Measurements from ENCODE around the gene PIK3CD. TPM values are rescaled to one million over a fixed set of nuclear protein-coding genes. Genes with fewer than 3 reads are reported as not detected.
"Not testable (repeated sequence)": the region's sequence is repeated elsewhere in the genome, so short reads cannot be mapped to it uniquely, and the experiment has no call there.

PIK3CD gene
- total and polyA plus RNA-seq, 11 donors = 1.9 to 18.8 (median 4.0) TPM

GRCh38 chr1:9746211-9746610 is 94.7 kb downstream of the PIK3CD start:
- Histone ChIP-seq H3K4me1 (no peaks in the 10 kb centered on the region), H3K27me3 (no peaks in the 10 kb centered on the region), H3K4me3 (no peak overlapping the region), H3K9me3 (no peaks in the 10 kb centered on the region), H3K36me3 (peaks cover 0 to 100% (median 88%) of the 10 kb centered on the region in 9 donors), H3K27ac (no peak overlapping the region)
- TF ChIP-seq CTCF (IDR thresholded peaks at IDR 0.05) (no peak), POLR2A (IDR thresholded peaks at IDR 0.05) (no peak)
- DNase-seq (no peak), ATAC-seq (no peak)
- intact Hi-C loops (cut with DNase I) = no loop called here
- WGBS, 4 donors = 89 to 95% (median 93%) methylated on average over 3 of the region's 3 CpGs

- H3K4me3 ChIP-seq = no peak overlapping the region
- no peak for DNase-seq
- TF ChIP-seq CTCF (IDR thresholded peaks at IDR 0.05) (no peak), POLR2A (IDR thresholded peaks at IDR 0.05) (no peak)
- intact Hi-C loops (cut with DNase I) = no loop called here
- no peaks in the 10 kb centered on the region for H3K4me1 ChIP-seq
- WGBS, 4 donors = 89 to 91% (median 91%) methylated on average over 7 of the region's 7 CpGs
- no peaks in the 10 kb centered on the region for H3K9me3 ChIP-seq
- ATAC-seq = no peak
- peaks cover 0 to 100% (median 87%) of the 10 kb centered on the region in 9 donors for H3K36me3 ChIP-seq
- H3K27ac ChIP-seq = no peak overlapping the region
- H3K27me3 ChIP-seq = no peaks in the 10 kb centered on the region
Observed at GRCh38 chr1:9746651-9747050, 95.1 kb downstream of the PIK3CD start.

- H3K36me3 ChIP-seq = peaks cover 0 to 96% (median 75%) of the 10 kb centered on the region in 9 donors
- H3K4me3 ChIP-seq; H3K9me3 ChIP-seq; intact Hi-C loops (cut with DNase I); H3K4me1 ChIP-seq; H3K27ac ChIP-seq; H3K27me3 ChIP-seq; ATAC-seq; DNase-seq: not testable (repeated sequence)
- 92 to 94% (median 93%) methylated on average over 9 of the region's 9 CpGs for WGBS, 4 donors
Observed at GRCh38 chr1:9748391-9748790, 96.9 kb downstream of the PIK3CD start.

- H3K9me3 ChIP-seq = no peaks in the 10 kb centered on the region
- H3K27ac ChIP-seq = no peak overlapping the region
- ATAC-seq = no peak
- no peak for TF ChIP-seq CTCF (IDR thresholded peaks at IDR 0.05)
- TF ChIP-seq POLR2A (IDR thresholded peaks at IDR 0.05) = no peak
- WGBS, 4 donors = 95 to 100% (median 98%) methylated on average over 13 to 14 of the region's 14 CpGs
- H3K36me3 ChIP-seq = peaks cover 0 to 95% (median 74%) of the 10 kb centered on the region in 9 donors
- intact Hi-C loops (cut with DNase I) = no loop called here
- H3K4me1 ChIP-seq = peaks cover 0 to 10% (median 0%) of the 10 kb centered on the region in 12 donors
- no peak for DNase-seq
- no peaks in the 10 kb centered on the region for H3K27me3 ChIP-seq
- H3K4me3 ChIP-seq = no peak overlapping the region
Observed at GRCh38 chr1:9749361-9749760, 97.8 kb downstream of the PIK3CD start.

GRCh38 chr1:9751971-9752370 is 100.4 kb downstream of the PIK3CD start:
- intact Hi-C loops (cut with DNase I) = no loop called here
- TF ChIP-seq POLR2A (IDR thresholded peaks at IDR 0.05) (no peak), CTCF (IDR thresholded peaks at IDR 0.05) (no peak)
- peaks cover 0 to 74% (median 63%) of the 10 kb centered on the region in 9 donors for H3K36me3 ChIP-seq
- WGBS, 4 donors = 77 to 88% (median 82%) methylated on average over 3 of the region's 3 CpGs
- H3K9me3 ChIP-seq = no peaks in the 10 kb centered on the region
- H3K27ac ChIP-seq = no peak overlapping the region
- H3K4me3 ChIP-seq = no peak overlapping the region
- DNase-seq = no peak
- H3K4me1 ChIP-seq = peaks cover 0 to 28% (median 7%) of the 10 kb centered on the region in 12 donors
- H3K27me3 ChIP-seq = no peaks in the 10 kb centered on the region
- ATAC-seq = no peak
